ENCODE data around the gene HRAS.
"Not testable (repeated sequence)": the region's sequence is repeated elsewhere in the genome, so short reads cannot be mapped to it uniquely, and the experiment has no call there.

Gene HRAS

DNA sequence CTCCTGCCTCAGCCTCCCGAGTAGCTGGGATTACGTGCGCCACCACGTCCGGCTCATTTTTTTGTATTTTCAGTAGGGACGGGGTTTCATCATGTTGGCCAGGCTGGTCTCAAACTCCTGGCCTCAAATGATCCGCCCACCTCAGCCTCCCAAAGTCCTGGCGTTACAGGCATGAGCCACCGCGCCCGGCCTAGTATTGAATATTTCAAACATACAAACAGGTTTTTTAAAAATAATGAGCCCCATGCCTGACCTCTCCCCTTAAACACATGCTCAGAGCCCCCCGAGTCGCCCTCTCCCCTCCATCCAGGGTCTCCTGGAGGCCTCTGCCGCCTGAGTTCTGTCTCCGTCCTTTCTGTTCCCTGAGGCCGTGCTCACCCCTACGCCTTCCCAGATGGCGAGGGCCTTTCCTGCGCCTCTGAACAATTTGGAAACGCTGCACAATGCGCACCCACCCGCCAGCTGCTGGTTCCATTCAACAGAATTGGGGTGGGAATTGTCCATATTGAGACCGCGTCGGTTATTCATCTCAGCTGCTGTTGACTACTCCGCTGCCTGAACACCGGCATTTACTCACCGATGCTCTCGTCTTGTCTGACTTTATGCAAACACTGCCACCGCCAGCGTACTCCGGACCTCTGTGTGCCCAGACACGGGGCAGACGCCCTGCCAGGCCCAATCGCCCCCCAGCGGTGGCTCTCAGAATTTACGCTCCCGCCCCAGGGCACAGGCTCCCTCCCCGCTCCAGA lies 14.8 kb downstream of the HRAS start:
- DNase-seq (ENCODE audit: low read depth) = no peak
- TF ChIP-seq, protein P1, sequence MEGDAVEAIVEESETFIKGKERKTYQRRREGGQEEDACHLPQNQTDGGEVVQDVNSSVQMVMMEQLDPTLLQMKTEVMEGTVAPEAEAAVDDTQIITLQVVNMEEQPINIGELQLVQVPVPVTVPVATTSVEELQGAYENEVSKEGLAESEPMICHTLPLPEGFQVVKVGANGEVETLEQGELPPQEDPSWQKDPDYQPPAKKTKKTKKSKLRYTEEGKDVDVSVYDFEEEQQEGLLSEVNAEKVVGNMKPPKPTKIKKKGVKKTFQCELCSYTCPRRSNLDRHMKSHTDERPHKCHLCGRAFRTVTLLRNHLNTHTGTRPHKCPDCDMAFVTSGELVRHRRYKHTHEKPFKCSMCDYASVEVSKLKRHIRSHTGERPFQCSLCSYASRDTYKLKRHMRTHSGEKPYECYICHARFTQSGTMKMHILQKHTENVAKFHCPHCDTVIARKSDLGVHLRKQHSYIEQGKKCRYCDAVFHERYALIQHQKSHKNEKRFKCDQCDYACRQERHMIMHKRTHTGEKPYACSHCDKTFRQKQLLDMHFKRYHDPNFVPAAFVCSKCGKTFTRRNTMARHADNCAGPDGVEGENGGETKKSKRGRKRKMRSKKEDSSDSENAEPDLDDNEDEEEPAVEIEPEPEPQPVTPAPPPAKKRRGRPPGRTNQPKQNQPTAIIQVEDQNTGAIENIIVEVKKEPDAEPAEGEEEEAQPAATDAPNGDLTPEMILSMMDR (IDR thresholded peaks at IDR 0.05; ENCODE audit: insufficient read depth, low read depth, low read length, missing control alignments) = no peak
- H3K4me3 ChIP-seq (ENCODE audit: low read length) = no peak overlapping the region

DNA sequence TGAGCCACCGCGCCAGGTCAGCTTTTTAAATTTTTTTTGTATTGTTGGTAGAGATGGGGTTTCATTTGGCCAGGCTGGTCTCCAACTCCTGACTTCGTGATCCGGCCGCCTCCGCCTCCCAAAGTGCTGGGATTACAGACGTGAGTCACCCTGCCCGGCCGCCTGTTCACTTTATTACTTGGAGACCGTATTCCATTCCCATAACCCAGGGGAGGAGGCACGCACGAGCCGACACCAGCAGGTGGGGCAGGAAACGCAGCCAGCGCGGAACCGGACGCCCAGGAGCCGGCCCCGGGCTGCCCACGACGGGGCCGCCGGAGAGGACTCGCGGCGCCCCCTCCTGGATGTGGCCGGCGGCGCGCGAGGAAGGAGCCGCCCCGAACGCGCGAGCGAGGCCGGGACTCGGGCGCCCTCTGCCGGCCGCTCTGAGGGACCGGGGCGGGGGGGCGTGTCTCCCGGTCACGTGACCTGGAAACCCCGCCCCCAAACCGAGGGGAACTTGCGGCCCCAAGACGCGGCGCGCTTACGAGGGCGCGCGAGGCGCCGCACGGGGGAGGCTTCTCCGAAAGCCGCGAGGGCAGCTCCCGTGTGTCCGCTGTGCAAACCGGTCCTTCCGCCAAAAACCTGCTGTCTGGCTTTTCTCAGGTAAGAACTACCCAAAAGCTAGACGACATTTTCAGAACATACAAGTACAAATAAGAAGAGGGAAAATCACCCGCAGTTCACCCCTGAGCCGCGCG lies 16.7 kb downstream of the HRAS start:
- DNase-seq (ENCODE audit: low read depth) = peak; percentile 98
- H3K4me3 ChIP-seq (ENCODE audit: low read length) = peak overlapping the region; percentile 33
- TF ChIP-seq, protein P1 (IDR thresholded peaks at IDR 0.05; ENCODE audit: insufficient read depth, low read depth, low read length, missing control alignments) = peak; percentile 32

DNA sequence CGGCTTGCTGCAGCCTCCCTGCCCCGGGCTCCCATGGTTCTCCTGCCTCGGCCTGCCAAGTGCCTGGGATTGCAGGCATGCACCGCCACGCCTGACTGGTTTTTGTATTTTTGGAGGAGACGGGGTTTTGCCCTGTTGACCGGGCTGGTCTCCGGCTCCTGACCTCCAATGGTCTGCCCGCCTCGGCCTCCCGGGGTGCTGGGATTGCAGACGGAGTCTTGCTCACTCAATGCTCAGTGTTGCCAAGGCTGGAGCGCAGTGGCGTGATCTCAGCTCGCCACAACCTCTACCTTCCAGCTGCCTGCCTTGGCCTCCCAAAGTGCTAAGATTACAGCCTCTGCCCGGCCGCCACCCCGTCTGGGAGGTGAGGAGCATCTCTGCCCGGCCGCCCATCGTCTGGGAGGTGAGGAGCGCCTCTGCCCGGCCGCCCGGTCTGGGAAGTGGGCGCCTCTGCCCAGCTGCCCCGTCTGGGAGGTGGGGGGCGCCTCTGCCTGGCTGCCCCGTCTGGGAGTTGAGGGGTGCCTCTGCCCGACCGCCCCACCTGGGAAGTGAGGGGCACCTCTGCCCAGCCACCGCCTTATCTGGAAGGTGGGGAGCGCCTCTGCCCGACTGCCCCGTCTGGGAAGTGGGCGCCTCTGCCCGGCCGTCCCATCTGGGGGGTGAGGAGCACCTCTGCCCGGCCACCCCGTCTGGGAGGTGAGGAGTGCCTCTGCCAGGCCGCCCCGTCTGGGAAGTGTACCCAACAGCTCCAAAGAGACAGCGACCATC lies 18.3 kb downstream of the HRAS start:
- DNase-seq (ENCODE audit: low read depth); H3K4me3 ChIP-seq (ENCODE audit: low read length): not testable (repeated sequence)

DNA sequence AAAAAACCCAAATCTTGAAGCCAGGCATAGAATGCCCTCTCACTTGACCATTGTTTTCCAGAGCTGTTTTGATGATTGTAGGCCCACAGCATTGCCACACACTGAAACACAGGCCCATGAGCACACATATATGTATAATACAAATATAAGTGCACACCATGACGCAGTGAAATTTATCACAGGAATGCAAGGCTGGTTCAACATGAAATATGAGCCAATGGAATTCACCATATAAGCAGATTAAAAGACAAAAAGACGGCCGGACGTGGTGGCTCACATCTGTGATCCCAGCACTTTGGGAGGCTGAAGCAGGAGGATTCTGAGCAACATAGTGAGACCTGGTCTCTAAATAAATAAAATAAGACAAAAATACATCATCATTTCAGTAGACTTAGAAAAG lies 19.0 kb downstream of the HRAS start:
- no peak overlapping the region for H3K4me3 ChIP-seq (ENCODE audit: low read length)
- DNase-seq (ENCODE audit: low read depth) = no peak
- TF ChIP-seq, protein P1 (IDR thresholded peaks at IDR 0.05; ENCODE audit: insufficient read depth, low read depth, low read length, missing control alignments) = no peak

DNA sequence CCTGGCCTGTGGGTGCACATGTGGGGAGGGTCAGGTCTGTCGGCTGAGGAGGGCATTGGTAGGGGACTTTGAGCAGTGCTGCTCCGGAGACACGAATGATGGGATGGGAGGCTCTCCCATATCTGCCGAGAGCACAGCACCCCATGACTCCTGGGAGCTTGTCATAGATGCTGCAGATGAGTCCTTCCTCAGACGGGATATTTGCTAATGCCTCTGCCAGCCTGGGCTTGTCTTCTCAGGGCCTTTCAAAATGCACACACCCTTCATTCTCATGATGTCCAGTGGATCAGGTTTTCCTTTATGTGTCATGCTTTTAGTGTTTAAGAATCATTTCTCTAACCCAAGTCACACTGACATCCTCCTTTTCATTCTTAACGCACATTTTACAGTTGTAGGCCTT lies 20.2 kb downstream of the HRAS start:
- H3K4me3 ChIP-seq (ENCODE audit: low read length) = no peak overlapping the region
- TF ChIP-seq, protein P1 (IDR thresholded peaks at IDR 0.05; ENCODE audit: insufficient read depth, low read depth, low read length, missing control alignments) = no peak
- peak; percentile 96 for DNase-seq (ENCODE audit: low read depth)

DNA sequence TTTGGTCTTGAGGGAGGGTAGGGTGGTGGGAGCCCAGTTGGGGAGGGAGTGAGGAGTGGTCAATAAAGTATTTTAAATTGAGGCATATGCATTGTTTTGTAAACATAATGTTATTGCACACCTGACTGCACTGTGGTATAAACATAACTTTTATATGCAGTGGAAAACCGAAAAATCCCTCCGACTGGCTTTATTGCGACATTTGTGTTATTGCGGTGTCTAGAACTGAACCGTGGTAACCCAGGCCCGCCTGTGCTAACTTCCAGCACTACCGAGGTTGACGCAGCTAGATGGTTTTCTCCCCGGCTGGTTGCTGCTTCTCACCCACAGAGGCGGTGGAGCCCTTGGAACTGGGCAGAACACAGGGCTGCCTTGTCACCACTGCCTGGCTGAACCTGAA lies 20.8 kb downstream of the HRAS start:
- TF ChIP-seq, protein P1 (IDR thresholded peaks at IDR 0.05; ENCODE audit: insufficient read depth, low read depth, low read length, missing control alignments) = no peak

More for the DNA sequence above, 20.8 kb downstream of the HRAS start:
- no peak overlapping the region for H3K4me3 ChIP-seq (ENCODE audit: low read length)
- DNase-seq (ENCODE audit: low read depth) = no peak
